HepG2 (cell line): ENCODE results near the gene IFIT1B. TPM values are rescaled to one million over a fixed set of nuclear protein-coding genes. Genes with fewer than 3 reads are reported as not detected.

Experiments
- ATAC-seq: fragments of 200-7000 bp; cut with Tn5 transposase; 3 replicates; pipeline ENCODE4 v1.9.1; 2020; ENCODE audit warnings: mild to moderate bottlenecking, moderate library complexity
- BruUV-seq: library from RNA; stranded (reverse); fragments of 400-500 nt; replicated peaks from 2 replicates; lab custom pipeline; 2021; lab: Mats Ljungman, UMichigan
- CTCF ChIA-PET: fragments of 300-600 bp; formaldehyde crosslinking; extraction: SDS; loops from one replicate; lab custom pipeline; 2021; ENCODE audit warnings: low total read pairs, inconsistent platforms, low intra/inter-chr PET ratio; lab: Yijun Ruan, JAX
- POLR2A ChIA-PET: fragments of 350-600 bp; sonication (Branson Sonifier 250); formaldehyde crosslinking; loops from one replicate; lab custom pipeline; 2020; ENCODE audit warnings: antibody characterized with exemption, inconsistent platforms; lab: Yijun Ruan, JAX
- DNase-seq: peaks from one replicate; pipeline ENCODE4 v3.0.0-alpha.2; 2015; ENCODE audit warnings: low spot score
- FAIRE-seq: peaks from 3 replicates; lab custom pipeline; 2011; peaks lifted over from hg19 to GRCh38; lab: Jason Lieb, UNC
- H2AFZ ChIP-seq: one replicate; pipeline ENCODE4 v1.6.1; 2011; ENCODE audit warnings: low read length, inconsistent platforms
- H3K27ac ChIP-seq: fragments of 300-600 bp; 3 replicates; pipeline ENCODE4 v1.8.0; 2011; ENCODE audit warnings: mixed run types, mild to moderate bottlenecking, mixed read lengths, low read length, inconsistent platforms; ENCODE audit not compliant: insufficient read depth; ENCODE audit errors: extremely low read length
- H3K27me3 ChIP-seq, 2 experiments: fragments of 200-600 bp in 1 of 2; 2 replicates in 1 of 2; 3 replicates in 1 of 2; pipeline versions ENCODE4 v1.6.0 to v1.8.0; 2011; ENCODE audit warnings: low read length in 2 of 2, mild to moderate bottlenecking in 2 of 2, moderate library complexity in 2 of 2, inconsistent platforms in 1 of 2; ENCODE audit not compliant: insufficient read depth in 2 of 2, control insufficient read depth in 1 of 2
- H3K36me3 ChIP-seq, 2 experiments: fragments of 200-600 bp in 1 of 2; replicated peaks in 1 of 2; 2 replicates in 1 of 2; 3 replicates in 1 of 2; pipeline versions ENCODE4 v1.5.1 to v1.8.0; 2011; ENCODE audit warnings: low read length in 2 of 2, inconsistent platforms in 1 of 2; ENCODE audit not compliant: insufficient read depth in 2 of 2, control insufficient read depth in 1 of 2
- H3K4me1 ChIP-seq: 2 replicates; pipeline ENCODE4 v1.5.1; 2012; ENCODE audit warnings: low read length, inconsistent platforms; ENCODE audit not compliant: insufficient read depth
- H3K4me2 ChIP-seq: 2 replicates; pipeline ENCODE4 v1.6.0; 2011; ENCODE audit warnings: low read depth, low read length, inconsistent platforms
- H3K4me3 ChIP-seq, 3 experiments: fragments of 200-600 bp in 1 of 3; sonication (generic), shearing (Covaris generic) in 1 of 3; replicated peaks in 1 of 3; 2 replicates each; pipeline ENCODE4 v1.5.1; 2011 to 2016; ENCODE audit warnings: low read length in 3 of 3, inconsistent platforms in 2 of 3, low read depth in 2 of 3, mild to moderate bottlenecking in 2 of 3, control low read depth in 1 of 3, mixed read lengths in 1 of 3; ENCODE audit not compliant: insufficient read depth in 1 of 3
- H3K79me2 ChIP-seq: one replicate; pipeline ENCODE4 v1.6.1; 2011; ENCODE audit warnings: low read length, inconsistent platforms; ENCODE audit not compliant: insufficient read depth
- H3K9ac ChIP-seq: 2 replicates; pipeline ENCODE4 v1.6.0; 2011; ENCODE audit warnings: mild to moderate bottlenecking, low read depth, low read length, inconsistent platforms; ENCODE audit not compliant: insufficient read depth
- H3K9me3 ChIP-seq: 2 replicates; pipeline ENCODE4 v1.5.1; 2012; ENCODE audit warnings: mild to moderate bottlenecking, low read length
- H4K20me1 ChIP-seq: 2 replicates; pipeline ENCODE4 v1.6.0; 2011; ENCODE audit warnings: inconsistent platforms, mild to moderate bottlenecking, low read length, moderate library complexity; ENCODE audit not compliant: insufficient read depth
- HDAC2 ChIP-seq: sonication (generic); formaldehyde crosslinking; IDR thresholded peaks from 2 replicates; pipeline ENCODE4 v1.4.0; 2020; ENCODE audit warnings: missing genetic modification reagents
- MAFF ChIP-seq: IDR thresholded peaks from 2 replicates; pipeline ENCODE4 v1.6.1; 2011; ENCODE audit warnings: low read depth, low read length, improper control_type of control experiment
- ZNF746 ChIP-seq: sonication (generic); formaldehyde crosslinking; IDR thresholded peaks from 2 replicates; pipeline ENCODE4 v1.8.0; 2022; ENCODE audit warnings: mild to moderate bottlenecking, missing genetic modification reagents
- WGBS: methylation state at CpG from one replicate; pipeline ENCODE4 v1.1.6; 2017; ENCODE audit warnings: low lambda C conversion rate; 5-methylcytosine and 5-hydroxymethylcytosine counted together
- in situ Hi-C: cut with HindIII; loops from 2 replicates; pipeline ENCODE4 v1.10.0; 2017; ENCODE audit warnings: low pct_unique_long_range_greater_than_20kb; ENCODE audit not compliant: extremely low pct_ligation_motif_present
- intact Hi-C: fragments of 100-400 bp; cut with micrococcal nuclease; formaldehyde crosslinking; loops from one replicate; pipeline ENCODE4 v1.10.0; 2022; ENCODE audit not compliant: unreplicated experiment
- polyA plus RNA-seq, 8 experiments: library from polyadenylated mRNA; depleted of rRNA in 3 of 8; stranded (reverse) in 7 of 8; unstranded in 1 of 8; fragments of >200 nt; fragmentation: Illumina TruSeq in 4 of 8; extraction: Trizol in 4 of 8; gene quantifications; 2 replicates each; pipeline versions ENCODE4 v1.2.1 to v1.2.3, GENCODE V29; 2011 to 2016; ENCODE audit warnings: low read depth in 4 of 8, missing spikeins in 1 of 8, mixed read lengths in 1 of 8; ENCODE audit not compliant: insufficient read depth in 1 of 8
- total RNA-seq, 5 experiments: library from RNA; depleted of rRNA; stranded (reverse); fragments of >200 nt; fragmentation: Illumina TruSeq; extraction: Trizol; gene quantifications; 2 replicates each; pipeline ENCODE4 v1.2.3, GENCODE V29; 2016; ENCODE audit warnings: low read depth in 1 of 5
- TF ChIP-seq, protein P1 (sequence below): sonication (generic); formaldehyde crosslinking; conservative IDR thresholded peaks from 2 replicates; pipeline ENCODE4 v1.8.1; 2023; ENCODE audit warnings: missing genetic modification reagents
- TF ChIP-seq, protein P2 (sequence below): sonication (generic); formaldehyde crosslinking; IDR thresholded peaks from 2 replicates; pipeline ENCODE4 v1.4.0; 2020; ENCODE audit warnings: mild to moderate bottlenecking, missing genetic modification reagents

The IFIT1B gene
- total and polyA plus RNA-seq, 2 of the 13 experiments (the other 11 are each of a cell fraction or from before 2014, with no cell fraction given), result not detected

DNA sequence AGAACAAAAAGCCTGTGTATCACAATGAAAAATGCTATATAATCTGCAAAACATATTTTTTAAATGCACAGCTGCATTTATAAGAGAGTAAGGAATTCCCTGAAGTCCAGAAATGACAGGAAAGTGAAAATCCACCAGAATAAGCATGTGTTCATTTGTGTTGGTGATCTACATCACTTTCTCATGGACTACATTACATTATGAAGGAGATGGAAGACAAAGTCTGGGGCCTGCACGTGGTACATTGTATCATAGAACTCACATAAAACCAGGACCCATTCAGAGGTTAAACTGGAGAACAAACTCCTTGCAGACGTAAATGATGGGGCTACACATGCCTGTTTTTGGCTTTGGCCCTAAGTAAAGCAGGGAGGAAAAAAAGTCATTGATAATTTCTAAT is 33.7 kb upstream of the IFIT1B start:
- DNase-seq, result no peak
- Histone ChIP-seq H3K4me3 (no peak overlapping the region), H3K27ac (no peak overlapping the region), H2AFZ (no peak overlapping the region), H3K4me1 (peaks cover 36% of the 10 kb centered on the region), H3K27me3 (no peaks in the 10 kb centered on the region), H3K9me3 (no peaks in the 10 kb centered on the region), H3K79me2 (no peaks in the 10 kb centered on the region), H4K20me1 (no peaks in the 10 kb centered on the region), H3K4me2 (no peak overlapping the region), H3K36me3 (no peaks in the 10 kb centered on the region), H3K9ac (no peak overlapping the region)
- ChIA-PET CTCF (no interaction called here), POLR2A (no interaction called here)
- TF ChIP-seq ZNF746 (CRISPR knock-in tag) (no peak), HDAC2 (CRISPR knock-in tag) (no peak), MAFF (no peak)
- TF ChIP-seq, protein P1, sequence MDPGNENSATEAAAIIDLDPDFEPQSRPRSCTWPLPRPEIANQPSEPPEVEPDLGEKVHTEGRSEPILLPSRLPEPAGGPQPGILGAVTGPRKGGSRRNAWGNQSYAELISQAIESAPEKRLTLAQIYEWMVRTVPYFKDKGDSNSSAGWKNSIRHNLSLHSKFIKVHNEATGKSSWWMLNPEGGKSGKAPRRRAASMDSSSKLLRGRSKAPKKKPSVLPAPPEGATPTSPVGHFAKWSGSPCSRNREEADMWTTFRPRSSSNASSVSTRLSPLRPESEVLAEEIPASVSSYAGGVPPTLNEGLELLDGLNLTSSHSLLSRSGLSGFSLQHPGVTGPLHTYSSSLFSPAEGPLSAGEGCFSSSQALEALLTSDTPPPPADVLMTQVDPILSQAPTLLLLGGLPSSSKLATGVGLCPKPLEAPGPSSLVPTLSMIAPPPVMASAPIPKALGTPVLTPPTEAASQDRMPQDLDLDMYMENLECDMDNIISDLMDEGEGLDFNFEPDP (CRISPR knock-in tag), result no peak
- TF ChIP-seq, protein P2, sequence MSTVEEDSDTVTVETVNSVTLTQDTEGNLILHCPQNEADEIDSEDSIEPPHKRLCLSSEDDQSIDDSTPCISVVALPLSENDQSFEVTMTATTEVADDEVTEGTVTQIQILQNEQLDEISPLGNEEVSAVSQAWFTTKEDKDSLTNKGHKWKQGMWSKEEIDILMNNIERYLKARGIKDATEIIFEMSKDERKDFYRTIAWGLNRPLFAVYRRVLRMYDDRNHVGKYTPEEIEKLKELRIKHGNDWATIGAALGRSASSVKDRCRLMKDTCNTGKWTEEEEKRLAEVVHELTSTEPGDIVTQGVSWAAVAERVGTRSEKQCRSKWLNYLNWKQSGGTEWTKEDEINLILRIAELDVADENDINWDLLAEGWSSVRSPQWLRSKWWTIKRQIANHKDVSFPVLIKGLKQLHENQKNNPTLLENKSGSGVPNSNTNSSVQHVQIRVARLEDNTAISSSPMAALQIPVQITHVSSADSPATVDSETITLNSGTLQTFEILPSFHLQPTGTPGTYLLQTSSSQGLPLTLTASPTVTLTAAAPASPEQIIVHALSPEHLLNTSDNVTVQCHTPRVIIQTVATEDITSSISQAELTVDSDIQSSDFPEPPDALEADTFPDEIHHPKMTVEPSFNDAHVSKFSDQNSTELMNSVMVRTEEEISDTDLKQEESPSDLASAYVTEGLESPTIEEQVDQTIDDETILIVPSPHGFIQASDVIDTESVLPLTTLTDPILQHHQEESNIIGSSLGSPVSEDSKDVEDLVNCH (CRISPR knock-in tag), result no peak
- no TSS peak for BruUV-seq
- intact Hi-C loops (no loop called here), in situ Hi-C loops (no loop called here)
- WGBS, result 83% methylated on average over 2 of the region's 2 CpGs
- ATAC-seq, result no peak
- FAIRE-seq, result no peak
